ENCODE measurements around the gene SCN7A.

DNA sequence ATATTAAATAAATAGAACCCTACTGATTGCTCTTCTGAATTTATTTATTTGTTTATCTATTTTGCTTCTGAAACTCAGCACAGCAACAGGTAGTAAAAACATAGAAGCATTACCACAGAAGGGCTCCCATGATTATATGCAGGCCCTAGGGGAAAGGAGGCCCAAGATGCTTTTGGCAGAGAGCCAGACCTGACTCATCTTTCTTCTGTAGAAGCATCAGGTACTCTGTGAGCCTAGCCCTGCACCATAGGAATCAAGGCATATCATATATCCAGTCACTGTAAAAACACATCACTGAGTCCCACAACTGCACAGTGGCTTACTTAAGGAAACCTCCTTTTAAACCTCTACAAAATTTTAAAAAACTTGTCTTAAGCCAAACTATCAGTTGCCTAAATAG, 120.1 kb downstream of the SCN7A start:
- TF ChIP-seq, protein P1, sequence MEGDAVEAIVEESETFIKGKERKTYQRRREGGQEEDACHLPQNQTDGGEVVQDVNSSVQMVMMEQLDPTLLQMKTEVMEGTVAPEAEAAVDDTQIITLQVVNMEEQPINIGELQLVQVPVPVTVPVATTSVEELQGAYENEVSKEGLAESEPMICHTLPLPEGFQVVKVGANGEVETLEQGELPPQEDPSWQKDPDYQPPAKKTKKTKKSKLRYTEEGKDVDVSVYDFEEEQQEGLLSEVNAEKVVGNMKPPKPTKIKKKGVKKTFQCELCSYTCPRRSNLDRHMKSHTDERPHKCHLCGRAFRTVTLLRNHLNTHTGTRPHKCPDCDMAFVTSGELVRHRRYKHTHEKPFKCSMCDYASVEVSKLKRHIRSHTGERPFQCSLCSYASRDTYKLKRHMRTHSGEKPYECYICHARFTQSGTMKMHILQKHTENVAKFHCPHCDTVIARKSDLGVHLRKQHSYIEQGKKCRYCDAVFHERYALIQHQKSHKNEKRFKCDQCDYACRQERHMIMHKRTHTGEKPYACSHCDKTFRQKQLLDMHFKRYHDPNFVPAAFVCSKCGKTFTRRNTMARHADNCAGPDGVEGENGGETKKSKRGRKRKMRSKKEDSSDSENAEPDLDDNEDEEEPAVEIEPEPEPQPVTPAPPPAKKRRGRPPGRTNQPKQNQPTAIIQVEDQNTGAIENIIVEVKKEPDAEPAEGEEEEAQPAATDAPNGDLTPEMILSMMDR (IDR thresholded peaks at IDR 0.05) = no peak
- TF ChIP-seq POLR2A (IDR thresholded peaks at IDR 0.05) = no peak
